NCI-H1417 treated with DMSO at 0.1 percent for 48 hours (cell line): Measurements from ENCODE around the gene ZSCAN5C.
"Not testable (repeated sequence)": the region's sequence is repeated elsewhere in the genome, so short reads cannot be mapped to it uniquely, and the experiment has no call there.

Experiments
- DNase-seq: peaks from one replicate; lab custom pipeline; 2025; lab: John Stamatoyannopoulos, UW

The ZSCAN5C gene, protein sequence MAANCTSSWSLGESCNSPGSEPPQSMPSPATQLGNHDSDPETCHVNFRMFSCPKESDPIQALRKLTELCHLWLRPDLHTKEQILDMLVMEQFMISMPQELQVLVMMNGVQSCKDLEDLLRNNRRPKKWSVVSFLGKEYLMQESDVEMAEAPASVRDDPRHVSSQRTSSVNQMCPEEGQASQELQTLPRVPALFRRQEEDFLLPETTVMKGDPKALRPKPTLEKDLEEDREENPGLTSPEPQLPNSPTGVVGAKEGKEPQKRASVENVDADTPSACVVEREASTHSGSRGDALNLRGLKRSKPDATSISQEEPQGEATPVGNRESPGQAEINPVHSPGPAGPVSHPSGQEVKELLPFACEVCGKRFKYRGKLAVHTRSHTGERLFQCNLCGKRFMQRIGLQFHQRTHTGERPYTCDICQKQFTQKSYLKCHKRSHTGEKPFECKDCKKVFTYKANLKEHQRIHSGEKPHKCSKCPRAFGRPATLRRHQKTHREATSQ

GRCh38 chr19:56201973-56202372 is at the start of gene ZSCAN5C:
Gene ZSCAN5C, plus strand, starts transcription at chr19:56202273. Its CDS starts 3,641 bp downstream, at chr19:56205914.
- DNase-seq: no peak

GRCh38 chr19:56152644-56153043 is 49.4 kb upstream of the ZSCAN5C start:
- no peak for DNase-seq

- DNase-seq: no peak
Measured at GRCh38 chr19:56153507-56153906, 48.6 kb upstream of the ZSCAN5C start.

DNA sequence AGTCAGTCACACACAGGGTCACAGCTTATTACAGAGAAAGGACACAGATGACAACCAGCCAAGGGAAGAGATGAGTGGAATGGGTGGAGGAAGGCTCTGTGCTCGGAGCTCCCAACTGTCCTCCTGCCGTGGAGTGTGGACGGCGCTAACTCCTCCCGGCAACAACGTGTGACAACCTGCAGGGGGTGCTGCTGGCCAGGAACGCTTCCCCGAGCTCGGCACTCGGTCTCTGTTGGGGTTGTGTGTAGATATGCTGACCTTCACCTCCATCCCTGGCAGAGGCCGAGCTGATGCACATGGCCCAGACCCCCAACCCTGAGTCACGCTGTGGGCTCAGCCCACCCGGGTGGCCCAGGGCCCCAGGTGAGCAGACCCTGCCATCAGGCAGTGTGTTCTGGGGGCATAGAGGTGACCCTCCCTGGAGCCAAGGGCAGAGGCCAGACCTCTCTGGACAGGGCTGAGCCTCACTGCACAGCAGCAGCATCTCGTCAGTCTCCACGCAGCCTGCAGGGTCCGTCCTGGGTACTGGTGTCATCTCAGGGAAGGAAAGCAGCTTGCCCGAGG is 46.9 kb upstream of the ZSCAN5C start:
- DNase-seq: no peak

- no peak for DNase-seq
Measured at GRCh38 chr19:56156768-56157167, 45.3 kb upstream of the ZSCAN5C start.

GRCh38 chr19:56158170-56158757 is 43.8 kb upstream of the ZSCAN5C start:
- no peak for DNase-seq

DNA sequence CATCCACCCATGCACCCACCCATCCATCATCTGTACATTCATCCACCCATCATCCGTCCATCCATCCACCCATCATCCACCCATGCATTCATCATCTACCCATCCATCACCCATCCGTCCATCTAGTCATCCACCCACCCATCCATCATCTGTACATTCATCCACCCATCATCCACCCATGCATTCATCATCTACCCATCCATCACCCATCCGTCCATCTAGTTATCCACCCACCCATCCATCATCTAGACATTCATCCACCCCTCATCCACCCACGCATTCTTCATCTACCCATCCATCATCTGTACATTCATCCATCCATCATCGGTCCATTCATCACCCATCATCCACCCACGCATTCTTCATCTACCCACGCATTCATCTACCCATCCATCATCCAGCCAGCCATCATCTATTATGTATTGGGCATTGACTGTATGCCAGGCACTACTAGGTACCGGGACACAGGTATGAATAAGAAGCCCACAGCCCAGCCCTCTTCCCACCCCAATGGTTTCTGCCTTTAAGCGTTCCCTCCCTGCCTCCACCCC is 43.0 kb upstream of the ZSCAN5C start:
- DNase-seq: no peak

- DNase-seq: no peak
Measured at GRCh38 chr19:56159622-56160271, 42.3 kb upstream of the ZSCAN5C start.

DNA sequence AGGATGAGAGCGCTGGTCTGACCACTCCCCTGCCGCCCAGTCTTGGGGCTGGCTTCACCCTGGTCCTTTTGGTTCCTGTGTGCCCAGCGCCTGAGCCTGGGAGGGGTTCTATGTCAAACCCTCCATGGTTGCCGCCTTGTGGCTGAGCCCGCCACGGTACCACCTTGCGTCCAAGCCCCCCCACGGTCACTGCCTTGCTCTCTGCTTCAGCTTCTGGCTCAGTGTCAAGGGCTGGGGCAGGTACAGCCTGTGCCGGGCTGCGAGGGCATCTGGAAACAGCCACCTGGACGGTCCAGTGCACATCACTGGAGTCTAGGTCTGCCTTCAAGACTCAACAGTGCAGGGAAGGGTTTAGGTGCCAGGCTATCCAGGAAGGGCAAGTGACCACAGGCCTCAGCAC is 40.5 kb upstream of the ZSCAN5C start:
- DNase-seq: no peak

DNA sequence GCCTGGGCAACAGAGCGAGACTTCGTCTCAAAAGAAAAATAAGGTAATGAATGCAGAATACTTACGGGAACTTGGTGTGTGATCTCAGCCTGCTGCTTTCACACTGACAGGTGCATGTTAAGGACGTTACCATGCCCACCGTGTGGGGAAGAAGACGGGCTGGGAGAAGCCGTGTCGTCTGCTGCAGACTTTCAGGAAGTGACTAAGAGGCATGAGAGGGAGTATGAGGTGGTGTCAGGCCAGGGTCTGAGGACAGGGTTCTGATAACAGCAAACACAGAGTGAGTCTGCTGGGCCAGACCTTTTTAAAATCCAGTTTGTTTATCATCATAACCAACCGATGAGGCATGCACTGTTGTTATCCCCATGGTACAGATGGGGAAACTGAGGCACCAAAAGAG is 39.8 kb upstream of the ZSCAN5C start:
- no peak for DNase-seq

DNA sequence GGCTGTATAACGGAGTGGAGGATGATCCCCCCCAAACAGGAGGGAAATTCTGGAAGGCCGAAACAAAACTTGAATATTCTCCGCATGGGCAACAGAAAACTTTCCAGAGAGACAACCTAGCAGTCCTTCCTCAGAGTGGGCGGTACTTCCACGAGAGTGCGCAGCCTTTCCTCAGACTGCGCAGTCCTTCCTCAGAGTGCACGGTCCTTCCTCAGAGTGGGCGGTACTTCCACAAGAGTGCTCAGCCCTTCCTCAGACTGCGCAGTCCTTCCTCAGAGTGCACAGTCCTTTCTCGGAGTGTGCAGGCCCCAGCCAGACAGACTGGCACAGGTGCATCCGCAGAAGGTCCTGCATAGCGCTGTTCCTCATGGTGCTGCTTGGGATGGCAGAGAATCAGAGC is 39.0 kb upstream of the ZSCAN5C start:
- no peak for DNase-seq

DNA sequence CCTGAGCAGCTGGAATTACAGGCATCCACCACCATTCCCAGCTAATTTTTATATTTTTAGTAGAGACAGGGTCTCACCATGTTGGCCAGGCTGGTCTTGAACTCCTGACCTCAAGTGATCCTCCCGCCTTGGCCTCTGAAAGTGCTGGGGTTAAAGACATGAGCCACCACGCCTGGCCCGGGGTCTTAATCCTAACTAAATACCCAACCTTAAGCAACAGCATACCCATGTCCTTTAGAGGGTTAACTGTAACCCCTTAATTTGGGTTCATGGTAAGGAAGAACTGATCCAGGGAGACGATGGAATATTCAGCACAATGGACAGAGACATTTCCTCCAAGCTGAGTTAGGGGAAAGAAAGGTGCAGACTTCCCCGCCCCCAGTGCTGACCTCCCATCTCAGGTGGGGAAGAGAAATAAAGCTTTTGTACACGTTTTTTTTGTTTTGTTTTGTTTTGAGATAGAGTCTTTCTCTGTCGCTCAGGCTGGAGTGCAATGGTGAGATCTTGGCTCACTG is 35.0 kb upstream of the ZSCAN5C start:
- no peak for DNase-seq

- DNase-seq: no peak
Measured at GRCh38 chr19:56170261-56170660, 31.8 kb upstream of the ZSCAN5C start.

DNA sequence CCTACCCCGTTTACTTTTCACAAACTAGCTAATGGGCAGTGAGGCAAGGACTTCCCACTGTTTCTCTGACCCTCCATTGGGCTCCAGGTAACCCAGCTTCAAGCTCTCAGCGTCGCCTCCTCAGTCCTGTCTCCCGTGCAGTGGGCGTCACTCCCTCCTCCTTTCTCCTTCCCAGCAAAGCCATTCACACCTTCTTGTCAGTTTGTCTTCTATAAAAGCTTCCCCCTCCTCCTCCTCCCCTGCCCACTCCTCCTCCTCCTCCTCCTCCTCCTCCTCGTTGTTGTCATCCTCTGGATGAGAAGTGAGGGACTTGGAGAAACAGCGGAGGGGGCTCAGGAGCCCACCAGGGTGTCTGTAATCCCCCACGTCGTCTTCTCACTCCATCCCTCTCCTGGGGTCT is 28.0 kb upstream of the ZSCAN5C start:
- DNase-seq: no peak

- no peak for DNase-seq
Measured at GRCh38 chr19:56174550-56174949, 27.5 kb upstream of the ZSCAN5C start.

DNA sequence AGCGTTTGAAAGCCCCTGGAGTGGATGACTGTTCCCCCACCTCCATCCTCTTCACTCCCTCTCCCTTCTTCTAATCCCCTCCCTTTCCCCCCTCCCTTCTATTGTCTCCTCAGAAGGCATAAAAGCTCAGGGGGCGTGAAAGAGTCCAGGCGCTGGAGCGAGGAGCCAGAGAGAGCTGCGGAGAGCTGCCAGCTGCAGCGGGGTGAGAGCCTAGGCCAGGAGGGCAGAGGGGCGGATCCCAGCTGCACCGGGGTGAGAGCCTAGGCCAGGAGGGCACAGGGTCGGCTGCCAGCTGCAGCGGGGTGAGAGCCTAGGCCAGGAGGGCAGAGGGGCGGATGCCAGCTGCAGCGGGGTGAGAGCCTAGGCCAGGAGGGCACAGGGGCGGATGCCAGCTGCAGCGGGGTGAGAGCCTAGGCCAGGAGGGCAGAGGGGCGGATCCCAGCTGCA is 26.2 kb upstream of the ZSCAN5C start, which contains the start of gene GALP:
Gene GALP (plus strand): TSS at position 148 of the 447 bp plus-strand sequence. CDS start 1,101 bp downstream, outside the sequence.
- not testable (repeated sequence) for DNase-seq

GRCh38 chr19:56176310-56176709 is 25.8 kb upstream of the ZSCAN5C start:
- DNase-seq: not testable (repeated sequence)

GRCh38 chr19:56176881-56177280 is 25.2 kb upstream of the ZSCAN5C start:
- DNase-seq: no peak

DNA sequence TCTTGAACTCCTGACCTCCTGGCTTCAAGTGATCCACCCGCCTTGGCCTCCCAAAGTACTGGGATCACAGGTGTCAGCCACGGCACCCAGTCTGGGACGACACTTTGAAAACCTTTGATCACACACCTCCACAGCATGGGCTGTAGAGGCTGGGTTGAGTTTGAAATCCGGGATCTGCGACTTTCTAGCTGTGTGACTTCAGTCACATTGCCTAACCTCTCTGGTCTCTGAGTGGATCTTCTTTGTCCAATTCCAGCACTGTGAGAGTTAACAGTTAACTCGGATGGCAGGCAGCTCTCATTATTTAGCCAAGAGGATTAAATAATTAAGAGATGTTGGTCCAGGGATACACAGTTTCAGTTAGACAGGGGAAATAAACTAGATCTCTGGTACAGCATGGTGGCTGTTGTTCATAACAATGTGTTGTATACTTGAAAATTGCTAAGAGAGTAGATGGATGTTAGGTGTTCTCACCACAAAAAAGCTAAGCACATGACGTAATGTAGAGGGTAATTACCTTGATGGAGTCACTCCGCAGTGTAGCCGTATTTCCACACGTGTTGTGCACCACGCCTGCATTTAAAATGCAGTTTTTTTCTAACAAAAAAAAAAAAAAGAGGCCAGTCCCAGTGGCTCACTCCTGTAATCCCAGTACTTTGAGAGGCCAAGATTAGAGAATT is 24.4 kb upstream of the ZSCAN5C start:
- no peak for DNase-seq

DNA sequence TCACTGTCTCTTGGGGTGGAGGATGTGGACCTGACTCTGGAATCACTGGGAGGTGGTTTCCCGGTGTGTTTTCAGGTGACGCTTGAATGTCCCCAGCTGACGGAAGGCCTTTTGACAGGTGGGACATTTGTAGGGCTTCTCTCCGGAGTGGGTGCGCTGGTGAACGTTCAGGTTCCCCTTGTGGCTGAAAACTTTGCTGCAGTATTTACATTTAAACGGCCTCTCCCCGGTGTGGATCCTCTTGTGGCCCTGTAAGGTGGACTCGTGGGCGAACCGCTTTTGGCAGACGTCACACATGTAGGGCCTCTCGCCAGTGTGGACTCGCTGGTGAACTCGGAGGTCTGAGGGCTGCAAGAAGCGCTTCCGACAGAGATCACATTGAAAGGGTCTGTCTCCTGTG is 12.3 kb upstream of the ZSCAN5C start:
- DNase-seq: no peak

DNA sequence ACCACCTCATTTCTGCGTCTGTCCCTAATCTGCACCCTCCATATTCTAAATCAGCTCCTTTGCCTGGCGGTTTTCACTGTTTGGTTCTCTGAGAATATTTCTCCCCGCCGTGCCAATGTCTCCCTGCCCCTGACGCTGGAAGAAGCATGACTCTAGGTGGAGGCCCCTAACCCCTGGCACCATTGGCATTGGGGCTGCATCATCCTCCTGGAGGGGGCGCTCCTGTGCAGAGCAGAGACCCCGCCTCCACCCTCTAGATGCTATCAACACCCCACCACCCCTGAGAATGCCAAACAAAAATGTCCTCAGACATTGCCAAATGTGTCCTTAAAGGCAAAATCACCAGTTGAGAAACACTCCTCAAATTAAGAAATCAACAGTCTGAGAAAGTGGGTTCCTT is 11.0 kb upstream of the ZSCAN5C start:
- DNase-seq: no peak
